KMS-11 (cell line): ENCODE results near the gene PHKB.

Source experiments
- H2AFZ ChIP-seq: fragments of 200-600 bp; sonication (generic); 2 replicates; pipeline ENCODE4 v1.6.1; 2016; ENCODE audit warnings: antibody characterized with exemption, mixed run types, low read depth
- H3K27ac ChIP-seq: fragments of 200-600 bp; sonication (generic); 2 replicates; pipeline ENCODE4 v1.6.1; 2016; ENCODE audit warnings: mild to moderate bottlenecking, mixed run types
- H3K27me3 ChIP-seq: fragments of 200-600 bp; sonication (generic); 2 replicates; pipeline ENCODE4 v1.6.1; 2017; ENCODE audit warnings: mild to moderate bottlenecking, low read depth, mixed run types, moderate library complexity; ENCODE audit not compliant: insufficient read depth
- H3K36me3 ChIP-seq: fragments of 200-600 bp; sonication (generic); 2 replicates; pipeline ENCODE4 v1.6.1; 2017; ENCODE audit warnings: mild to moderate bottlenecking, mixed run types; ENCODE audit not compliant: insufficient read depth
- H3K4me1 ChIP-seq: fragments of 200-600 bp; sonication (generic); 2 replicates; pipeline ENCODE4 v1.6.1; 2016; ENCODE audit warnings: mild to moderate bottlenecking, low read depth, mixed run types; ENCODE audit not compliant: poor library complexity, severe bottlenecking
- H3K4me2 ChIP-seq: fragments of 200-600 bp; sonication (generic); 2 replicates; pipeline ENCODE4 v1.7.0; 2016; ENCODE audit warnings: mild to moderate bottlenecking, mixed run types
- H3K4me3 ChIP-seq: fragments of 200-600 bp; sonication (generic); IDR thresholded peaks from 2 replicates; pipeline ENCODE4 v1.6.1; 2017; ENCODE audit warnings: low read depth, low read length, mixed read lengths; ENCODE audit not compliant: insufficient read depth
- H3K79me2 ChIP-seq: fragments of 200-600 bp; sonication (generic); 2 replicates; pipeline ENCODE4 v1.6.1; 2016; ENCODE audit warnings: low read depth, mixed run types; ENCODE audit not compliant: insufficient read depth
- H3K9ac ChIP-seq: fragments of 200-600 bp; sonication (generic); 2 replicates; pipeline ENCODE4 v1.6.1; 2016; ENCODE audit warnings: mild to moderate bottlenecking, mixed run types
- H4K20me1 ChIP-seq: fragments of 200-600 bp; sonication (generic); 2 replicates; pipeline ENCODE4 v1.6.1; 2016; ENCODE audit warnings: mild to moderate bottlenecking, mixed run types; ENCODE audit not compliant: insufficient read depth
- TF ChIP-seq, protein P1 (sequence below): fragments of 200-600 bp; sonication (generic); conservative IDR thresholded peaks from 2 replicates; pipeline ENCODE4 v1.6.1; 2017; ENCODE audit warnings: low read depth, mild to moderate bottlenecking, antibody characterized with exemption, low read length, moderate library complexity, mixed read lengths

The PHKB gene

DNA sequence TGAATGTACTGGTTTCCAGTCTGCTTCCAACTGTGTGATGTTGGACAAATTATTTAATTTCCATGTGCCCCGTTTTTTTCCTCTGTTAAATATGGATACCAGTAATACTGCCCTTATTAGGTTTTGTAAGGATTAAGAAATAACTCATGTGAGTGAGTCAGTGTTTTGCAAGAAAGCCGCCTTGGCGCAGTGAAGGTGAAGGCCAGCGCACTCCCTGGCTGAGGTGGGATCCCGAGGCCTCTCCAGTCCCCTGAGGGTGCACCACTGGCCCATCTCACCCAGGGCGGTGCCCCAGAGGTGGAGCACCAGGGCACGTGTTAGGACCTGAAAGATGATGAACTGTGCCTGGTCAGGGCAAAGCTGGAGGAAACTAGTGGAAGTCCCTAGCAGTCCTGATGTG is 43.5 kb downstream of the PHKB start:
- H4K20me1 ChIP-seq, result no peaks in the 10 kb centered on the region
- no peak overlapping the region for H3K27ac ChIP-seq
- no peaks in the 10 kb centered on the region for H3K36me3 ChIP-seq
- no peaks in the 10 kb centered on the region for H3K79me2 ChIP-seq
- no peak overlapping the region for H3K4me2 ChIP-seq
- TF ChIP-seq, protein P1, sequence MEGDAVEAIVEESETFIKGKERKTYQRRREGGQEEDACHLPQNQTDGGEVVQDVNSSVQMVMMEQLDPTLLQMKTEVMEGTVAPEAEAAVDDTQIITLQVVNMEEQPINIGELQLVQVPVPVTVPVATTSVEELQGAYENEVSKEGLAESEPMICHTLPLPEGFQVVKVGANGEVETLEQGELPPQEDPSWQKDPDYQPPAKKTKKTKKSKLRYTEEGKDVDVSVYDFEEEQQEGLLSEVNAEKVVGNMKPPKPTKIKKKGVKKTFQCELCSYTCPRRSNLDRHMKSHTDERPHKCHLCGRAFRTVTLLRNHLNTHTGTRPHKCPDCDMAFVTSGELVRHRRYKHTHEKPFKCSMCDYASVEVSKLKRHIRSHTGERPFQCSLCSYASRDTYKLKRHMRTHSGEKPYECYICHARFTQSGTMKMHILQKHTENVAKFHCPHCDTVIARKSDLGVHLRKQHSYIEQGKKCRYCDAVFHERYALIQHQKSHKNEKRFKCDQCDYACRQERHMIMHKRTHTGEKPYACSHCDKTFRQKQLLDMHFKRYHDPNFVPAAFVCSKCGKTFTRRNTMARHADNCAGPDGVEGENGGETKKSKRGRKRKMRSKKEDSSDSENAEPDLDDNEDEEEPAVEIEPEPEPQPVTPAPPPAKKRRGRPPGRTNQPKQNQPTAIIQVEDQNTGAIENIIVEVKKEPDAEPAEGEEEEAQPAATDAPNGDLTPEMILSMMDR, result no peak
- H3K4me3 ChIP-seq, result no peak overlapping the region
- H3K27me3 ChIP-seq, result no peaks in the 10 kb centered on the region
- no peak overlapping the region for H3K9ac ChIP-seq
- no peak overlapping the region for H2AFZ ChIP-seq
- no peaks in the 10 kb centered on the region for H3K4me1 ChIP-seq

DNA sequence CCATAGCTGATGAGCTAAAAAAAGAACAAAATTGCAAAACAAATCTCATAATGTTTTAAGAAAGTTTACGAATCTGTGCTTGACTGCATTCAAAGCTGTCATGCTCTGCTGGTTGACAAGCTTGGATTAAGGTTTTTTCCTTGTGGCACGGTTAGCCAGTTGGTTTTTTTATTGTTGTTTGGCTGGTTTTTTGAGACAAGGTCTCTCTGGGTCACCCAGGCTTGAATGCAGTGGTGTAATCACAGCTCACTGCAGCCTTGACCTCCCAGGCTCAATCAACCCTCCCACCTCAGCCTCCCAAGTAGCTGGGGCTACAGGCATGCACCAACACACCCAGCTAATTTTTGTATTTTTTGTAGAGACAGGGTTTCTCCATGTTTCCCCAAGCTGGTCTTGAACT is 45.7 kb downstream of the PHKB start:
- no peaks in the 10 kb centered on the region for H3K27me3 ChIP-seq
- no peak overlapping the region for H3K9ac ChIP-seq
- H4K20me1 ChIP-seq, result no peaks in the 10 kb centered on the region
- no peaks in the 10 kb centered on the region for H3K36me3 ChIP-seq
- H3K79me2 ChIP-seq, result no peaks in the 10 kb centered on the region
- no peak overlapping the region for H2AFZ ChIP-seq
- no peak overlapping the region for H3K4me3 ChIP-seq
- H3K4me2 ChIP-seq, result no peak overlapping the region
- no peak overlapping the region for H3K27ac ChIP-seq
- no peaks in the 10 kb centered on the region for H3K4me1 ChIP-seq
- TF ChIP-seq, protein P1, result no peak

DNA sequence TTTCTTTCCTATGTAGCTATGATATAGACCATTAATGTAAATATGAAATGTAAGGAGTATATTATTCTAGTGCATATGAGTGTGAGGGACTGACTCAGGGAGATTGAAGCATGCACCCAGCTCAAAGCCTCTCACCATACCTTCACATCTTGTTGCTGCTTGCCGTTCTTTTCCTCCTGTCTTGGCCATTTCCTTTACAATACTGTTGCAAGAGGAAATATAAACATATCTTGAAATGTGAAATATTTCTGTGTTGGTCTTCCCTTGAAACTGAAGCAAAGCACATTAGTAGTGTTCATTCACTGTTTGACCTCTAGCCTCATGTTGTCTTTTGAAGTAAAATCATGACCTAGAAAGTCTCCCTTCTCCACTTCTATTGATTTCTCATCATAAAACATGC is 46.6 kb downstream of the PHKB start:
- Histone ChIP-seq H3K4me3 (no peak overlapping the region), H3K4me2 (no peak overlapping the region), H3K9ac (no peak overlapping the region), H3K27me3 (no peaks in the 10 kb centered on the region), H3K36me3 (no peaks in the 10 kb centered on the region; the same call in 1 of the 2 replicates), H3K27ac (no peak overlapping the region), H4K20me1 (no peaks in the 10 kb centered on the region), H3K4me1 (no peaks in the 10 kb centered on the region), H2AFZ (no peak overlapping the region), H3K79me2 (no peaks in the 10 kb centered on the region)
- TF ChIP-seq, protein P1, result no peak

DNA sequence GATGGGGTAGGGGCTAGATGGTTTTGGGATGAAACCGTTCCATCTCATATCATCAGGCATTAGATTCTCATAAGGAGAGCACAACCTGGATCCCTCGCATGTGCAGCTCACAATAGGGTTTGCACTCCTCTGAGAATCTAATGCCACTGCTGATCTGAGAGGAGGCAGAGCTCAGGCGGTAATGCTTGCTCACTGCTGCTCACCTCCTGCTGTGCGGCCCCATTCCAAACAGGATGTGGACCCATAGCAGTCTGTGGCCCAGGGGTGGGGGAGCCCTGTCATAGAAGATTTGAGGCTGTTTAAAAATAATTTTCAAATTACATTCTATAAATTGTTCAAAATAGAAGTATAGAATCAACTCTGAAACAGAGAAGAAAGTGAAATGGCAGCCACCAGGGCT is 50.8 kb downstream of the PHKB start:
- Histone ChIP-seq H2AFZ (no peak overlapping the region), H3K36me3 (no peaks in the 10 kb centered on the region; the same call in 1 of the 2 replicates), H3K9ac (no peak overlapping the region), H3K4me1 (no peaks in the 10 kb centered on the region), H3K27ac (no peak overlapping the region), H3K27me3 (no peaks in the 10 kb centered on the region), H4K20me1 (no peaks in the 10 kb centered on the region), H3K79me2 (no peaks in the 10 kb centered on the region), H3K4me3 (no peak overlapping the region), H3K4me2 (no peak overlapping the region)
- TF ChIP-seq, protein P1, result no peak
